GM21515 (cell line): ENCODE results near the gene DNASE2.
"Not testable (repeated sequence)": the region's sequence is repeated elsewhere in the genome, so short reads cannot be mapped to it uniquely, and the experiment has no call there.

Experiments
- ATAC-seq: cut with Tn5 transposase; IDR thresholded peaks from one replicate; pipeline ENCODE4 v1.9.1; 2021; ENCODE audit not compliant: unreplicated experiment

DNASE2 gene

GRCh38 chr19:12865746-12866415 lies 15.4 kb downstream of the DNASE2 start:
- ATAC-seq = no peak

- ATAC-seq = no peak
Observed at GRCh38 chr19:12864721-12865715, 16.2 kb downstream of the DNASE2 start.

GRCh38 chr19:12864143-12864542 lies 17.1 kb downstream of the DNASE2 start:
- ATAC-seq = no peak

GRCh38 chr19:12859546-12859945 lies 21.7 kb downstream of the DNASE2 start:
- ATAC-seq = no peak

- no peak for ATAC-seq
Observed at GRCh38 chr19:12858041-12858928, 23.0 kb downstream of the DNASE2 start.

- ATAC-seq = no peak
Observed at GRCh38 chr19:12856653-12857052, 24.6 kb downstream of the DNASE2 start.

GRCh38 chr19:12847159-12848139 lies 33.8 kb downstream of the DNASE2 start:
- no peak for ATAC-seq

GRCh38 chr19:12846613-12847012 lies 34.6 kb downstream of the DNASE2 start:
- not testable (repeated sequence) for ATAC-seq

GRCh38 chr19:12843999-12844732 lies 37.1 kb downstream of the DNASE2 start:
- ATAC-seq = no peak

- no peak for ATAC-seq
Observed at GRCh38 chr19:12843328-12843727, 37.9 kb downstream of the DNASE2 start.

GRCh38 chr19:12842511-12842910 lies 38.7 kb downstream of the DNASE2 start:
- no peak for ATAC-seq

- no peak for ATAC-seq
Observed at GRCh38 chr19:12841094-12841493, 40.2 kb downstream of the DNASE2 start.

GRCh38 chr19:12840091-12841079 lies 40.9 kb downstream of the DNASE2 start:
- ATAC-seq = no peak

- no peak for ATAC-seq
Observed at GRCh38 chr19:12838886-12839756, 42.1 kb downstream of the DNASE2 start.

GRCh38 chr19:12838182-12838885 lies 42.9 kb downstream of the DNASE2 start, which contains the start of gene MAST1:
TSS of gene MAST1 (plus strand) at chr19:12838515. CDS start at chr19:12838573, 58 bp downstream.
- ATAC-seq = no peak

- ATAC-seq = no peak
Observed at GRCh38 chr19:12837225-12837624, 44.0 kb downstream of the DNASE2 start.
